ENCODE data around the gene FAIM2. TPM values are rescaled to one million over a fixed set of nuclear protein-coding genes. Genes with fewer than 3 reads are reported as not detected.

FAIM2 gene
- total and polyA plus RNA-seq, 2 experiments from 2014 or later, result 0.86 to 4.6 TPM

- WGBS, 2 experiments (ENCODE audit: low coverage in 1 of 2, low lambda C conversion rate in 2 of 2, missing lambda C conversion rate in 2 of 2), result 84 to 88% methylated on average over 16 of the region's 16 CpGs
- Histone ChIP-seq H3F3A (ENCODE audit: insufficient read depth) (no peaks in the 10 kb centered on the region; the same call in 1 of the 2 replicates), H3K27me3 (replicated peaks; ENCODE audit: insufficient read depth) (0 out of 2 replicates have a peak, but pooled peaks cover 5% of the 10 kb centered on the region), H3K9ac (no peak overlapping the region), H3K4me3 (no peak overlapping the region), H3K27ac (no peak overlapping the region), H3K4me1 (ENCODE audit: insufficient read depth) (peaks cover 7% of the 10 kb centered on the region; the same call in 1 of the 2 replicates), H3K79me2 (ENCODE audit: insufficient read depth) (no peaks in the 10 kb centered on the region), H3K9me2 (ENCODE audit: insufficient read depth) (no peaks in the 10 kb centered on the region), H2AFZ (no peak overlapping the region), H4K20me1 (ENCODE audit: insufficient read depth) (no peaks in the 10 kb centered on the region), H3K9me3 (ENCODE audit: low read depth) (no peaks in the 10 kb centered on the region), H3K36me3 (ENCODE audit: low read depth) (no peaks in the 10 kb centered on the region), H3K4me2 (ENCODE audit: unreplicated experiment) (no peak overlapping the region)
- DNase-seq, result no peak
- TF ChIP-seq EZH2 (IDR thresholded peaks at IDR 0.05; ENCODE audit: insufficient read depth, poor library complexity, severe bottlenecking) (no peak), EZH2phosphoT487 (IDR thresholded peaks at IDR 0.05; ENCODE audit: insufficient read depth, low read depth) (no peak)
- in situ Hi-C loops (cut with MboI), result loop anchor here (25.0 kb wide), 1 partner anchor 194 kb away; the partner anchor contains the start of gene ASIC1
Observed at GRCh38 chr12:49868449-49868848, 35.3 kb downstream of the FAIM2 start.

GRCh38 chr12:49867570-49868341, 35.9 kb downstream of the FAIM2 start:
- no peaks in the 10 kb centered on the region for H3K79me2 ChIP-seq (ENCODE audit: insufficient read depth)
- no peaks in the 10 kb centered on the region for H3K36me3 ChIP-seq (ENCODE audit: low read depth)
- no peak for TF ChIP-seq EZH2 (IDR thresholded peaks at IDR 0.05; ENCODE audit: insufficient read depth, poor library complexity, severe bottlenecking)
- no peak for TF ChIP-seq EZH2phosphoT487 (IDR thresholded peaks at IDR 0.05; ENCODE audit: insufficient read depth, low read depth)
- in situ Hi-C loops (cut with MboI), result loop anchor here (25.0 kb wide), 1 partner anchor 195 kb away; the partner anchor contains the start of gene ASIC1
- no peaks in the 10 kb centered on the region for H3K9me2 ChIP-seq (ENCODE audit: insufficient read depth)
- H3K4me2 ChIP-seq (ENCODE audit: unreplicated experiment), result no peak overlapping the region
- 0 out of 2 replicates have a peak, but pooled peaks cover 5% of the 10 kb centered on the region for H3K27me3 ChIP-seq (replicated peaks; ENCODE audit: insufficient read depth)
- H3K4me3 ChIP-seq, result no peak overlapping the region
- 44 to 48% methylated on average over 11 of the region's 11 CpGs for WGBS, 2 experiments (ENCODE audit: low coverage in 1 of 2, low lambda C conversion rate in 2 of 2, missing lambda C conversion rate in 2 of 2)
- no peaks in the 10 kb centered on the region for H3K9me3 ChIP-seq (ENCODE audit: low read depth)
- peaks cover 7% of the 10 kb centered on the region; the same call in 1 of the 2 replicates for H3K4me1 ChIP-seq (ENCODE audit: insufficient read depth)
- no peak overlapping the region for H3K9ac ChIP-seq
- no peak overlapping the region for H2AFZ ChIP-seq
- no peak overlapping the region for H3K27ac ChIP-seq
- no peak for DNase-seq
- H4K20me1 ChIP-seq (ENCODE audit: insufficient read depth), result no peaks in the 10 kb centered on the region
- no peaks in the 10 kb centered on the region for H3F3A ChIP-seq (ENCODE audit: insufficient read depth)

- no peak overlapping the region for H3K4me3 ChIP-seq
- in situ Hi-C loops (cut with MboI), result loop anchor here (25.0 kb wide), 1 partner anchor 195 kb away; the partner anchor contains the start of gene ASIC1
- peak; percentile 69 for DNase-seq
- H3K27me3 ChIP-seq (replicated peaks; ENCODE audit: insufficient read depth), result 0 out of 2 replicates have a peak, but pooled peaks cover 5% of the 10 kb centered on the region
- TF ChIP-seq EZH2phosphoT487 (IDR thresholded peaks at IDR 0.05; ENCODE audit: insufficient read depth, low read depth) (no peak), EZH2 (IDR thresholded peaks at IDR 0.05; ENCODE audit: insufficient read depth, poor library complexity, severe bottlenecking) (no peak)
- no peak overlapping the region for H3K27ac ChIP-seq
- peak overlapping the region; percentile 46; the same call in 1 of the 2 replicates for H2AFZ ChIP-seq
- H3F3A ChIP-seq (ENCODE audit: insufficient read depth), result no peaks in the 10 kb centered on the region
- whole genome bisulfite sequencing, 2 experiments (ENCODE audit: low coverage in 1 of 2, low lambda C conversion rate in 2 of 2, missing lambda C conversion rate in 2 of 2), result 24 to 31% methylated on average over 16 to 19 of the region's 19 CpGs
- no peaks in the 10 kb centered on the region for H3K79me2 ChIP-seq (ENCODE audit: insufficient read depth)
- H3K9me3 ChIP-seq (ENCODE audit: low read depth), result no peaks in the 10 kb centered on the region
- H3K36me3 ChIP-seq (ENCODE audit: low read depth), result no peaks in the 10 kb centered on the region
- no peaks in the 10 kb centered on the region for H3K9me2 ChIP-seq (ENCODE audit: insufficient read depth)
- H3K4me2 ChIP-seq (ENCODE audit: unreplicated experiment), result no peak overlapping the region
- H3K9ac ChIP-seq, result no peak overlapping the region
- no peaks in the 10 kb centered on the region for H4K20me1 ChIP-seq (ENCODE audit: insufficient read depth)
- peaks cover 7% of the 10 kb centered on the region; the same call in 1 of the 2 replicates for H3K4me1 ChIP-seq (ENCODE audit: insufficient read depth)
Observed at GRCh38 chr12:49866859-49867569, 36.7 kb downstream of the FAIM2 start.

GRCh38 chr12:49865782-49866135, 37.9 kb downstream of the FAIM2 start:
- Histone ChIP-seq H3K27me3 (replicated peaks; ENCODE audit: insufficient read depth) (0 out of 2 replicates have a peak, but pooled peaks cover 5% of the 10 kb centered on the region), H3K4me3 (no peak overlapping the region), H3F3A (ENCODE audit: insufficient read depth) (no peaks in the 10 kb centered on the region), H3K9me3 (ENCODE audit: low read depth) (no peaks in the 10 kb centered on the region), H3K9me2 (ENCODE audit: insufficient read depth) (no peaks in the 10 kb centered on the region), H3K36me3 (ENCODE audit: low read depth) (no peaks in the 10 kb centered on the region), H2AFZ (no peak overlapping the region), H3K27ac (no peak overlapping the region), H3K79me2 (ENCODE audit: insufficient read depth) (no peaks in the 10 kb centered on the region), H4K20me1 (ENCODE audit: insufficient read depth) (no peaks in the 10 kb centered on the region), H3K4me1 (ENCODE audit: insufficient read depth) (peaks cover 7% of the 10 kb centered on the region; the same call in 1 of the 2 replicates), H3K9ac (no peak overlapping the region), H3K4me2 (ENCODE audit: unreplicated experiment) (no peak overlapping the region)
- in situ Hi-C loops (cut with MboI), result loop anchor here (25.0 kb wide), 1 partner anchor 197 kb away; the partner anchor contains the start of gene ASIC1
- no peak for TF ChIP-seq EZH2 (IDR thresholded peaks at IDR 0.05; ENCODE audit: insufficient read depth, poor library complexity, severe bottlenecking)
- no peak for TF ChIP-seq EZH2phosphoT487 (IDR thresholded peaks at IDR 0.05; ENCODE audit: insufficient read depth, low read depth)
- 72 to 75% methylated on average over 8 of the region's 8 CpGs for WGBS, 2 experiments (ENCODE audit: low coverage in 1 of 2, low lambda C conversion rate in 2 of 2, missing lambda C conversion rate in 2 of 2)
- DNase-seq, result no peak

All from GM23248 (cell line).